ENCODE results near the gene MID2.

DNA sequence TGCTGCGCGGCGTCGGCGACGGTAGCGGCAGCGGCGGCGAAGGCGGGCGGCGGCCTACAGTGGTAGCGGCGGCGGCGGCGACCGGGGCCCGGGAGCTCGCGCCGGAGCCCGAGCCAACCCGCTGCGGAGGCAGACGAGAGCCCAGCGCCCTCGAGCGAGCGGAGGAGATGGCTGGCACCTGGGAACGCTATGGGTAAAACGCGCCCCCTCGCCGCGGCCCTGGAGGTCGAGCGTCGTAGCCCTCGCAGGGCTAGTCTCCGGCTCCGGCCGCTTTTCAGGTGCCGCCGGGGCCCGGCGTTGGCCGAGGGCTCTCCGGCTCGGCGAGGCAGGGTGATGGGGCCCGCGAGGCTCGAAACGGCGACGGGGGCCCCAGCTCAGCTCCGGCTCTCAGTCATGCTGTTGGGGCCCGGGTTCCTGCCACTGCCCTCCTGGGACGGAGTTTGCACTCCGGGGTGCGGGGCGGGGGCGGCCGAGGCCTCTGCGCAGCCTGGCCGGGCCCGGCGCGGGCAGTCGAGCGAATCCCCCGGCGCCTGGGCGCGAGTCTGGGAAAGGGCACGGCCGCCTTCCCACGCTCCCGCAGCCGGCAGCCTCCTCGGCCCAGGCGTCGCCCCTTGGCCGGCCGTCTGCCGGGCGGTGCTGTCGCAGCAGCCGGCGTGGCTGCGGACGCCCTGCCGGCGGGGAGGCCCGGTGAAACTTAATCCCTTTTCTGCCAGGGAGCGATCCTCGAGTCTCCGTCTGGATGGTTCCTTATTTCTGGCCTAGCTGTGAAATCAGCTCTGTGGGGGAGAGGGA, 768 bp downstream of the MID2 start:
- TF ChIP-seq CTCF (IDR thresholded peaks at IDR 0.05) (no peak), POLR2A (IDR thresholded peaks at IDR 0.05) (no peak), POLR2AphosphoS5 (IDR thresholded peaks at IDR 0.05) (no peak)
